AG09309 (cell line): Measurements from ENCODE around the gene WDFY4.

Experiments used
- DNase-seq: peaks from one replicate; pipeline ENCODE4 v3.0.0-alpha.2; 2010; ENCODE audit warnings: low read depth
- H3K4me3 ChIP-seq: 2 replicates; pipeline ENCODE4 v1.5.1; 2011; ENCODE audit warnings: mild to moderate bottlenecking, low read depth, low read length, moderate library complexity; ENCODE audit not compliant: control insufficient read depth
- TF ChIP-seq, protein P1 (sequence below): IDR thresholded peaks from 2 replicates; pipeline ENCODE4 v1.5.1; 2011; ENCODE audit warnings: mild to moderate bottlenecking, low read depth, low read length, inconsistent platforms; ENCODE audit not compliant: insufficient read depth, control insufficient read depth; ENCODE audit errors: missing control alignments

WDFY4 gene, protein sequence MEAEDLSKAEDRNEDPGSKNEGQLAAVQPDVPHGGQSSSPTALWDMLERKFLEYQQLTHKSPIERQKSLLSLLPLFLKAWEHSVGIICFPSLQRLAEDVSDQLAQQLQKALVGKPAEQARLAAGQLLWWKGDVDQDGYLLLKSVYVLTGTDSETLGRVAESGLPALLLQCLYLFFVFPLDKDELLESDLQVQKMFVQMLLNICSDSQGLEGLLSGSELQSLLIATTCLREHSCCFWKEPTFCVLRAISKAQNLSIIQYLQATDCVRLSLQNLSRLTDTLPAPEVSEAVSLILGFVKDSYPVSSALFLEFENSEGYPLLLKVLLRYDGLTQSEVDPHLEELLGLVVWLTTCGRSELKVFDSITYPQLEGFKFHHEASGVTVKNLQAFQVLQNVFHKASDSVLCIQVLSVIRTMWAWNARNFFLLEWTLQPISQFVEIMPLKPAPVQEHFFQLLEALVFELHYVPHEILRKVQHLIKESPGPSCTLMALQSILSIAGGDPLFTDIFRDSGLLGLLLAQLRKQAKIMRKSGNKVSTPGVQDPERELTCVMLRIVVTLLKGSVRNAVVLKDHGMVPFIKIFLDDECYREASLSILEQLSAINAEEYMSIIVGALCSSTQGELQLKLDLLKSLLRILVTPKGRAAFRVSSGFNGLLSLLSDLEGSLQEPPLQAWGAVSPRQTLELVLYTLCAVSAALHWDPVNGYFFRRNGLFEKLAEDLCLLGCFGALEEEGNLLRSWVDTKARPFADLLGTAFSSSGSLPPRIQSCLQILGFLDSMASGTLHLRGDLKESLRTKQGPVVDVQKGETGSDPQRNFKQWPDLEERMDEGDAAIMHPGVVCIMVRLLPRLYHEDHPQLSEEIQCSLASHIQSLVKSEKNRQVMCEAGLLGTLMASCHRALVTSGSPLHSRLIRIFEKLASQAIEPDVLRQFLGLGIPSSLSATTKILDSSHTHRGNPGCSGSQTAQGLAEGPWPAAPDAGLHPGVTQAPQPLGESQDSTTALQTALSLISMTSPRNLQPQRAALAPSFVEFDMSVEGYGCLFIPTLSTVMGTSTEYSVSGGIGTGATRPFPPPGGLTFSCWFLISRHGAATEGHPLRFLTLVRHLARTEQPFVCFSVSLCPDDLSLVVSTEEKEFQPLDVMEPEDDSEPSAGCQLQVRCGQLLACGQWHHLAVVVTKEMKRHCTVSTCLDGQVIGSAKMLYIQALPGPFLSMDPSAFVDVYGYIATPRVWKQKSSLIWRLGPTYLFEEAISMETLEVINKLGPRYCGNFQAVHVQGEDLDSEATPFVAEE (N-terminal part only)

DNA sequence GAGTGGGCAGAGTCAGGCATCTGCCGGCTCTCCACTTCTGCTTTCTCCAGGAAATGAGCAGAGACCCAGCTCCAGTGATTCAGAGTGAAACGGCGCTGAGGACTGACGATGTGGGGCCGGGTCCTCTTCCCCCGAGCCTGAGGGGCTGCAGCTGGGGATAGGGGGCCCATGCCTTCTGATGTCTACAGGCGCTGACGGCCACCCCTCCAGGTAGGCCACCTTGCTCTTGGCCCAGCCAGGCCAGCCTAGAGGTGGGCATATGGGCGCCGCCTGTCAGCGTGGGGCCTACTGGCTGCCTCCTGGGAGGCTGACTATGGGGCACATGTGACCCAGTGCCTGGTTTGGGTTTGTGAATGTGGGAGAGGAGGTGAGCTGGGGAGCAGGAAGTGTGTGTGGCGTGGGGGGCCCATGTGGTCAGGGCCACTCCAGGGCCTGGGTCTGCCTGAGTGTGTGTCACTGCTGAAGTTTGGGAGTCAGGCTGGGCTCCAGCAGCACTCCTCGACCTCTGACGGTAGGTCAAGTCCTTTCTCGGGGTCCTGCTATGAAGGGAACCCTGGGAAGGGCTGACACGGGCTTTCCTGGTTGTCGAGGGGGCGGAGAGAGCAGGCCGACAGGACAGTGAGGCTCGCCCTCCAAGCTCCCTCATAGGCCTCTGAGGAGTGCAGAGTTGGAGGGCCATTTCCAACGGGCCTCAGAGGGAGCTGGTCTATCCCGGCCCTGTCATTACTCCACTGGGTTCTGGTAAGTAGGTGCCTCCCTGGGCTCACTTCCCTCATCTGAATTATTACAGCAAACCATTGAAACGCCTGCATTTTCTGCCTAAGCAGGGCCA is at the start of gene WDFY4:
Gene WDFY4, plus strand, starts transcription at position 82 of the 832 bp plus-strand sequence. CDS start 24,860 bp downstream, outside the sequence.
- no peak for DNase-seq
- TF ChIP-seq, protein P1, sequence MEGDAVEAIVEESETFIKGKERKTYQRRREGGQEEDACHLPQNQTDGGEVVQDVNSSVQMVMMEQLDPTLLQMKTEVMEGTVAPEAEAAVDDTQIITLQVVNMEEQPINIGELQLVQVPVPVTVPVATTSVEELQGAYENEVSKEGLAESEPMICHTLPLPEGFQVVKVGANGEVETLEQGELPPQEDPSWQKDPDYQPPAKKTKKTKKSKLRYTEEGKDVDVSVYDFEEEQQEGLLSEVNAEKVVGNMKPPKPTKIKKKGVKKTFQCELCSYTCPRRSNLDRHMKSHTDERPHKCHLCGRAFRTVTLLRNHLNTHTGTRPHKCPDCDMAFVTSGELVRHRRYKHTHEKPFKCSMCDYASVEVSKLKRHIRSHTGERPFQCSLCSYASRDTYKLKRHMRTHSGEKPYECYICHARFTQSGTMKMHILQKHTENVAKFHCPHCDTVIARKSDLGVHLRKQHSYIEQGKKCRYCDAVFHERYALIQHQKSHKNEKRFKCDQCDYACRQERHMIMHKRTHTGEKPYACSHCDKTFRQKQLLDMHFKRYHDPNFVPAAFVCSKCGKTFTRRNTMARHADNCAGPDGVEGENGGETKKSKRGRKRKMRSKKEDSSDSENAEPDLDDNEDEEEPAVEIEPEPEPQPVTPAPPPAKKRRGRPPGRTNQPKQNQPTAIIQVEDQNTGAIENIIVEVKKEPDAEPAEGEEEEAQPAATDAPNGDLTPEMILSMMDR, result no peak
- no peak within 1 kb of the TSS for H3K4me3 ChIP-seq

DNA sequence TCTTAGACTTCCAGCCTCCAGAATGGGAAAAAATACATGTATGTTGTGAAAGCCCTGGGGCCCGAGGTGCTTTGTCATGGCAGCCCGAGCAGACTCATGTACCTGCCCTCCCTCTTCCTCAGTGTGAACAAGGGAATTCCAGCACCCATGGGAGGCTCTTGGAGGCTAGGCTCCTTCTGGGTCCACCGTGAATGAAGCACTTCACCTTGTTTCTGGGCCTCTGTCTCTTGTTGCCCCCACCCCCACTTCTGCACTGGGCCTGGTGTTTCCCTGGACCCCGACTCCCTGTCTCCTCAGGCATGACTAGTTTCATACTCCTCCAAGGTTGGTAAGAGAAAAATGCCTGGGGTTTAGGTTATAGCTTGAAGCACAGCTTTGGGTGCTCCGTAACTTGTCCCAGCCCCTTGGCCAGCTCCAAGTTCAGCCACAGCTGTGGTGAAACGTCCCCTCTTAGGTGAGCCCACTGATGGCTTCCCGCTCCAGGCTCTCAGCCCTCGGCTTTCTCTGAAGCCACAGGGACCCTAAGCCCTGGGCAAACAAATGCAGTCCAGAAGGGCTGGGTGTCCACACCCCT is 49.6 kb upstream of the WDFY4 start:
- no peak overlapping the region for H3K4me3 ChIP-seq
- no peak for DNase-seq
- TF ChIP-seq, protein P1, result no peak

DNA sequence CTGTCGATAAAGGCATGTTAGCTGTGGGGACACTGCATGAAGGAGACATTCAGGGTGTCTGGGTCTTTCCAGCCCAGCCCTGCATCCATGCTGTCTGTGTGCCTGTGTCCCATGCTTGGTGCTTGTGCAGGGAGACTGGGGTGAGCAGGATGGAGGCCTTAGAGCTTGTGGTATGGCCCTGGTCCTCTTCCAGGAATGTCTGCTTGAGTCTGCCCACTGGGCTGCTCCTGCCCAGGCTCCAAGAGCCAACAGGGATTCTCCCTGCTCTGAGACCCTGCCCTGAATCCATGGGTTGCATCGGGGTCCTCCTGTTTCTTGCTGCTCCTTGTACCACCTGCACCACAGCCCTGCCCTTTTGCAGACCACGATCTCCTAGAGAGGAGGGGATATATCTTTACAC is 48.4 kb upstream of the WDFY4 start:
- DNase-seq, result no peak
- H3K4me3 ChIP-seq, result no peak overlapping the region
- TF ChIP-seq, protein P1, result no peak

DNA sequence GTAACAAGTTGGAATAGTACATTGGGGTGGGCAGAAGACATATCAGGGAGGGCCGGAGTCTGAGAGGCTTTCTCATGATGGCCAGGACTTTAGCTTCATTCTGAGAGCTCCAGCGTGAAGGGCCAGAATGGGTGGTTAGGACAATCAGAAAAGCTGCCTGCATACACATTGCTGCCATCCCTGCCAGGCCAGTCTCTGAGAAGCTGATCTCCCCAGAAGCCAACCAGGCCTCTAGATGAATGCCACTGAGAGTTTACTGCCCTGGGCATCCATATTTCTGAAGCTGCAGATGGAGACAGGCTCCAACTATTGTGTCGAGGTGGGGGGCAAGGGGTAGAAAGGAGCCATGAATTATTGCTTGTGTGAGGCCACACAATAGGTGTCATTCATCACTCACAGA is 47.8 kb upstream of the WDFY4 start:
- TF ChIP-seq, protein P1, result no peak
- DNase-seq, result no peak

DNA sequence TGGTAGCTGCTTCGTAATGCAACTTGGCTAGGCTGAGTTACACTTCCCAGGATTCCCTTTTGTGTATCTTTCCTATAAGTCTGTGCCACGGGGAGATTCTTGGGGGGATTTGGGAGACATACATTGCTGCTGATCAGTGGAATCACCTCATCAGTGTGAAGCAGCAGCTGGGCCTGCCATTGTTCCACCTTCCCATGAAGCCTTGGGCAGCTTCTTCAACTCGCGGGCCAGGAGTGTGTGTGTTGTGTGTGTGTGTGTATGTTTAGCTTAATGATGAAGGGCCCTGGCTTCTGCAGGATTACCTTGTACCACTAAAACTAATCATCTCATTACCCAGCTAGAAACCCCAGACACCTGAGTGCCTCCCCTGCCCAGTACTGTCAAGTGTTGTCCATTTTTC is 46.5 kb upstream of the WDFY4 start:
- H3K4me3 ChIP-seq, result no peak overlapping the region
- no peak for DNase-seq
- TF ChIP-seq, protein P1, result no peak

More for the DNA sequence above, 47.8 kb upstream of the WDFY4 start:
- no peak overlapping the region for H3K4me3 ChIP-seq
